HS-5 (cell line): ENCODE measurements around the gene LGALS4.
"Not testable (repeated sequence)": the region's sequence is repeated elsewhere in the genome, so short reads cannot be mapped to it uniquely, and the experiment has no call there.

Source experiments
- DNase-seq: peaks from one replicate; pipeline ENCODE4 v3.0.0-alpha.2; 2012; ENCODE audit warnings: low read depth

Gene LGALS4

DNA sequence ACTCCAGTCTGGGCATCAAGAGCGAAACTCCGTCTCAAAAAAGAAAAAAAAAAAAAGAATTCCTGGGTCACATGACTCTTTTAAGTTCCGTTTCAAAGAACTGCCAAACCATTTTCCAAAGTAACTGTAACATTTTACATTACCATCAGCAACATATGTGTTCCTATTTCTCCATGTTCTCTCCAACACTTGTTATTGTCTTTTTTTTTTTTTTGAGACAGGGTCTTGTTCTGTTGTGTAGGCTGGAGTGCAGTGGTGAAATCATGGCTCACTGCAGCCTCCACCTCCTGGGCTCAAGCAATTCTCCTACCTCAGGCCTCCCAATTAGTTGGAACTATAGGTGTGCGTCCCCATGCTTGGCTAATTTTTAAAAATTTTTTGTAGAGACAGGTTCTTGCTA, 17.2 kb downstream of the LGALS4 start:
- DNase-seq, result no peak

DNA sequence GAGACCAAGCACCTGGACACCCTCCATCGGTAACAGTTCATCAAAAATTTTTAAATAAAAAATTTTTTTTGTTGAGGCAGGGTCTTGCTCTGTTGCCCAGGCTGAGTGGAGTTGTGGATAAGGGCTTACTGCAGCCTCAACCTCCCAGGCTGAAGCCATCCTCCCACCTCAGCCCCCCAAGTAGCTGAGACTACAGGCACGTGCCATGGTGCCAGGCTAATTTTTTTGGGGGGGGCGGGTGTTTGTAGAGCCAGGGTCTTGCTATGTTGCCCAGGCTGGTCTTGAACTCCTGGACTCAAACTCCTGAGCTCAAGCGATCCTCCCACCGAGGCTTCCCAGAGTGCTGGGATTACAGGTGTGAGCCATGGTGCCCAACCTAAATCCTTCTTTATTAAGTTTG, 19.1 kb downstream of the LGALS4 start:
- DNase-seq, result no peak

DNA sequence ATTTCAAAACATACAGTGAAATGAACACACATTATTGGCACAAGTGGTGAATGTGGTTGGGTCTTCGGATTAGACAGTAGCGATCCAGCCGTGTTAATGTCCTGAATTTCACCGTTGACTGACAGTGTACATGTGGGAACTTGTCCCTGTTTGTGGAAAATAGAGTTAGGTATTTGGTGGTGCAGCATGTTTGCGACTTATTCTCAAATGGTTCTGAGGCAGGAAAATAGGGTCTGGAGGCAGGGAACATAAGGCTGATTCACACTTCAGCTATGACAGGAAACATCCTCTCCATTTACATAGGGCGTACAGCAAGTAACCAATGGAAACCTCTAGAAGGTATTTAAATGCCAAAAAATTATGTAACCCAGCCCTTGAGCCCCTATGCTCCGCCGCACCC, 19.6 kb downstream of the LGALS4 start:
- peak; percentile 25 for DNase-seq

DNA sequence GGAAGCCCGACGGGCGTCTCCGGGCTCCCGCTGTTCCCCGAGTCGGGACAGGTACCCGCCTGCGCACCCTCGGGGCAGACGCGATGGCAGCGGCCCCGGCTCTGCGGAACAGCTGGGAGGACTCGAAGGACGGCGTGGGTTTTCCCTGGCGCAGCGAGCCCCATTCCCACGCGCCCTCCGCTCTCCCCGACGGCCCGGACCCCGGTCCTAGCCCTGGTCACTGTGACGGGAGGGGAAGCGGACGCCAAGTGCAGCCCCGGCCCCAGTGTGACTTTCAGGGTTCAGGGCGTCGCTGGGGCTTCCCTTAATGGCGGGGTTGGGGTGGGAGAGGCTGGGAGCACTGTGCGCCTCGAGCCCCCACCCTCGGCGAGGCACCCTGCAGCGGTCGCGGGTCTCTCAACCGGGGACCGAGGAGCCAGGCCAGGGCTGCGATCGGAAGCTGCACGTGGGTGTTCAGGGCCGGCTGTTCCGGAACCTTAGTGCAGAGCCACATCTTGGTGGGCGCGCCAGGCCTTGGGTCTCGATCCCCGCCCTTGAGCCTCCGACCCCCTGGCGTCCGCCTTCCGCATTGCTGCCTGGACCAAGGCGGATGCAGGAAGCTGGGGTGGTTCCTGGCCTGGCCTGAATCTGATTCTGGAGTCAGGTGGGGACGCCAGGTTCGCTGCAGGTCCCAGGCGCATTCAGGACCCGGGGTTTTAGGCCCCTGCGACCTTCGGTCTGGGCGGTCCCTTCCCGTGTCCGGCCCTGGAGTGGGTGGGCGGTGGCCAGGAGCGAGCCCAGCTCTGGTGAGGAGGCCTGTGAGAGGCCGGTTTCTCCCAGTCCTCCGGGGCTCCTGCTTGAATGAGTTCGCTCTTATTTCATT, 20.3 kb downstream of the LGALS4 start:
- DNase-seq, result no peak

DNA sequence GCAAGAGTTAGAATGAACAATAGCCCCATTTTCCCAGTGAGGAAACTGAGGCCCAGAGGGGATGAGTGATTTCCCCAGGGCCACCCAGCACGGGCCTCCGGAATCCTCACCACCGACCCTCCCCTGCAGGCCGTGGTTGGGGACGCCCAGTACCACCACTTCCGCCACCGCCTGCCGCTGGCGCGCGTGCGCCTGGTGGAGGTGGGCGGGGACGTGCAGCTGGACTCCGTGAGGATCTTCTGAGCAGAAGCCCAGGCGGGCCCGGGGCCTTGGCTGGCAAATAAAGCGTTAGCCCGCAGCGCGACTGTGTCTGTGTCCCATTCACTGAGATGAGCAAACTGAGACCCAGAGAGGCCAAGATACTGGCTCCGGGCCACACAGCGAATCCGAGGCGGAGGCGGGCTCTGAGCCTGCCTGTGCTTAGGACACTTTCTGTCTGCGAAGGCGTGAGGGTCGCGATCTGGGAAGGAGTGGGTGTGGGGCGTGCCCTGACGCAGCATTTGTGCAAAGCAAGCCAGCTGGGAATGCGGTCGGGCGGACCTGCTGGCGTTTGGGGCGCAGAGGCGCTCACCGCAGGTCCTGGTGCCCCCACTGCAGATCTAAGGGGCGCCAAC, 21.2 kb downstream of the LGALS4 start:
- DNase-seq, result not testable (repeated sequence)

DNA sequence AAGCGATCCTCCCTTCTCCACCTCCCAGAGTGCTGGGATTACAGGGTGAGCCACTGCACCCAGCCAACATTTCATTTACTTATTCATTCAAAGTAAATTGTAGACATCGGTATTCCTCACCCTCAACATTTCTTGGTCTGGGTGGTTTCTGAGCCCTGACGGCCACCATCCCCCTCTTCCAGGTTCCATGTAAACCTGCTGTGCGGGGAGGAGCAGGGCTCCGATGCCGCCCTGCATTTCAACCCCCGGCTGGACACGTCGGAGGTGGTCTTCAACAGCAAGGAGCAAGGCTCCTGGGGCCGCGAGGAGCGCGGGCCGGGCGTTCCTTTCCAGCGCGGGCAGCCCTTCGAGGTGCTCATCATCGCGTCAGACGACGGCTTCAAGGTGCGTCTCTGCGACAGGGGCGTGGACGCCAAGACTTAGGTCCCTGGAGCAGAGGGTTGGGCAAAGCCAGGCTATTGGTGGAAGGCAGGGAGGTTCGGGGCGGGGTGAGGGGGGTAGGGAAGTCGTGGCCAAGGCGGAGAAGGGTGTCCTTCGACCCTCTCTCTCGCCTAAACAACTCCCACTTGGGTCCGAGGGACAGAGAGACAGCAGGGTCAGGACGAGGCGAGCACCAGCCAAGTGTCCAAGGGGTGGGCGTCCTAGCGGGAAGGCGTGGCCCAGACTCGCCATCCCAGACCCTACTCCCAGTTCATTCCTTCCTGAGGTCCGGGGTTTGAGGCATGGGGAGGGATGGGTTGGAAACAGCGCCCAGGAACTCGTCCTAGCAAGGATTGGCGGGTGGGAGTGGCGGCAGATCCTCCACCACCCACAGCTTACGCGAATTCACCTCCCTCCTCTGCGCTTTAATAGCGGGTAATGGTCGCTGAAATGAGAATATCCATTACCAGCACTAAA, 22.0 kb downstream of the LGALS4 start:
- not testable (repeated sequence) for DNase-seq

DNA sequence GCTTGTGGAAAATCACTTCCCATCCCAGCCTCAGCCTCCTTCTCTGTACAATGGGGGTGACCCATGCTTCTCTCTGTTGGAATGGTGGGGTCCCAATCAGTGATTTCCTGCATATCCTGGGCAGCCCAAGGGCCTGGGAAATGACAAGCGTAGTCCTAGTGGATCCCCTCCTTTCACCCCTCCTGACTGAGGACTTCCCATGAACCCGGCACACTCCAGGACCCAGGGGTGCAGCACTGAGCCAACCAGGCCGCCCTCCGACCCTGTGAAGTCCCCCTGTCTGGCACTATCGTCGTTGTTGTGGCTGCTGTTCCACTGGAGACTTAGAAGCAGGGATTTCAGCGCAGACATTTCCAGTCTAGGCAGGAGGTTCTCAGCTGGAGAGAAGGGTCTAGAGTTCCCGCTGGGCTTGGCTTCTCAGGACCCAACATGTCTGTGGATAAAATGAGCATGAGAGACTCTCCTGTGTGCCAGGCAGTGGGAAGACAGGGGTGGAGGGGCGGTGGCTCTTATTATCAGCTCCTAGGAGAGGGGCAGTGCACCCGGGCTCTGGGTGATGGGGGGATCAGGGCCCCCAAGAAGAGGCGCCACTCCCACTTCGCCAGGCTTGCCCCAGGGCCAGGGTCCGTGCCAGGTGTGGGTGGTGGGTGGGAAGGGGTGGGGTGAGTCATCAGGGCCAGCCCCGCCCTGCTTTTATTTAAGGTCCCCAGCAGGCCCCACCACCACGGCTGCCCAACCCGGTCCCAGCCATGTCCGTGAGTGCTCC, 24.1 kb downstream of the LGALS4 start, which contains the start of gene LGALS7B:
LGALS7B (plus strand) TSS at position 723 of the 766 bp plus-strand sequence; CDS start at position 750, 27 bp downstream.
- no peak for DNase-seq

DNA sequence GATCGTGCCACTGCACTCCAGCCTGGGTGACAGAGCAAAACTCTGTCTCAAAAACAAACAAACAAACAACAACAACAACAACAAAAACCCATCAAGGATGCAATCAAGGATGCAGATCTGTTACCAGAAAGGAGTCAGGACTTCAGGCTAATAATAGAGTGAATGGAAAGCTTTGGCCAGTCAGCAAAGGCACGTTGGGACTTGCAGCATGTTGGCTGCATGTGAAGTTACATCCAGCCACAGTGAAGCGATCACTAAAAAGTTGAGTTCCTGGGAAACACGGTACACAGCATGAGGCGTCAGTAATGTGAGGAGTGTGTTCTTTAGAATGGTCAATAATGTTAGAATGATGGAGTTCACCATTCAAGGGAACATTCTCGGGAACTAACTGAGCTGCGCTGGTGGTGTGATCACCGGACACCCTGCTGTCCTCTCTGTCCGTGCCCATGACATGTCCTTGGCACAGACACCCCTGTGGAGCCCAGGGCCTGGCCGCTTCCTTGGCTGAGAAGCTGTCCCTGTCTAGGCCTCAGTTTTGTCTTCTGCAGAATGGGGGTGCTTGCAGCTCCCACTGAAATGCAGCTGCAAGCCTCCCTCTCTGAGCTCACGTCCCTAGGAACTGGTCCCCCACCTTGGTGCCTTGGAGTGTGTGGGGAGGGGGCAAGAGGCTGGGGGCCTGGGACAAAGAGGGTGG, 26.0 kb downstream of the LGALS4 start:
- DNase-seq, result no peak

DNA sequence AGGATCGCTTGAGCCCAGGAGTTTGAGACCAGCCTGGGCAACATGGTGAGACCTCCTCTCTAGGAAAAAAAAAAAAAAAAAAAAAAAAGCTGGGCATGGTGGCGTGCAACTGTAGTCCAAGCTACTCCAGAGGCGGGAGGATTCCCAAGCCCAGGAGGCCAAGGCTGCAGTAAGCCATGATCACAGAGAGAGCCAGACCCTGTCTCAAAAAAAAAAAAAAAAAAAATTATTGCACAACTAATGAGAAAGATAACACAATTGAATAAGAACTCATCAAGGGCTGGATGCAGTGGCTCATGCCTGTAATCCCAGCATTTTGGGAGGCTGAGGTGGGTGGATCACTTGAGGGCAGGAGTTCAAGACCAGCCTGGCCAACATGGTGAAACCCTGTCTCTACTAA, 26.7 kb downstream of the LGALS4 start:
- not testable (repeated sequence) for DNase-seq

DNA sequence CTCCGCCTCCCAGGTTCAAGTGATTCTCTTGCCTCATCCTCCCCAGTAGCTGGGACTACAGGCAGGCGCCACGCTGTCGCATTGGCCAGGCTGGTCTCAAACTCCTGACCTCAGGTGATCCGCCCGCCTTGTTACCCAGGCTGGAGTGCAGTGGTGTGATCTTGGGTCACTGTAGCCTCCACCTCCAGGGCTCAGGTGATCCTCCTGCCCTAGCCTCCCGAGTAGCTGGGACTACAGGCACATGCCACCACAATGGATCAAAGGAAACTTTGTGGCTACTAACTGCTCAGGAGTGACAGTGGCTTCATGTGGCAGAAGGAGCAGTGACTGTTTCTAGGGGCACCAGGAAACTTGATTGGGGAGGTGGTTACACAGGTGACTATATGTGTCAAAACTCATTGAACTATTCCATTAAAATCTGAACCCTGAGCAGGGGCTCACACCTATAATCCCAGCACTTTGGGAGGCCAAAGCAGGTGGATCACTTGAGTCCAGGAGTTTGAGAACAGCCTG, 27.5 kb downstream of the LGALS4 start:
- DNase-seq, result no peak

DNA sequence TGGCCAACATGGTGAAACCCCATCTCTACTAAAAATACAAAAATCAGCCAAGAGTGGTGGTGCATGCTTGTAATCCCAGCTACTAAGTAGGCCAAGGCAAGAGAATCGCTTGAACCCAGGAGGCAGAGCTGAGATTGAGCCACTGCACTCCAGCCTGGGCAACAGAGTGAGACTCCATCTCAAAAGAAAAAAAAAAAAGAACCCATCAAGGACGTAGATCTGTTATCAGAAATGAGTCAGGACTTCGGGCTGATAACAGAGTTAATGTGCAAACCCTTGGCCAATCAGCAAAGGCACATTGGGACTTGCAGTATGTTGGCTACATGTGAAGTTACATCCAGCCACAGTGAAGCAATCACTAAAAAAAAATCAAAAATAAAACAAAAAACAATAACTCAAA, 28.5 kb downstream of the LGALS4 start:
- DNase-seq, result no peak

DNA sequence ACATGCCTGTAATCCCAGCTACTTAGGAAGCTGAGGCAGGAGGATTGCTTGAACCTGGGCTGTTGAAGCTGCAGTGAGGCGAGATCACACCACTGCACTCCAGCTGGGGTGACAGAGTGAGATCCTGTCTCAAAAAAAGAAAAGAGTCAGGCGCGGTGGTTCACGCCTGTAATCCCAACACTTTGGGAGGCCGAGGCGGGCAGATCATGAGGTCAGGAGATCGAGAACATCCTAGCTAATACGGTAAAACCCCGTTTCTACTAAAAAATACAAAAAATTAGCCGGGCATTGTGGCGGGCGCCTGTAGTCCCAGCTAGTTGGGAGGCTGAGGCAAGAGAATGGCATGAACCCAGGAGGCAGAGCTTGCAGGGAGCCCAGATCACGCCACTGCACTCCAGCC, 30.5 kb downstream of the LGALS4 start:
- not testable (repeated sequence) for DNase-seq

DNA sequence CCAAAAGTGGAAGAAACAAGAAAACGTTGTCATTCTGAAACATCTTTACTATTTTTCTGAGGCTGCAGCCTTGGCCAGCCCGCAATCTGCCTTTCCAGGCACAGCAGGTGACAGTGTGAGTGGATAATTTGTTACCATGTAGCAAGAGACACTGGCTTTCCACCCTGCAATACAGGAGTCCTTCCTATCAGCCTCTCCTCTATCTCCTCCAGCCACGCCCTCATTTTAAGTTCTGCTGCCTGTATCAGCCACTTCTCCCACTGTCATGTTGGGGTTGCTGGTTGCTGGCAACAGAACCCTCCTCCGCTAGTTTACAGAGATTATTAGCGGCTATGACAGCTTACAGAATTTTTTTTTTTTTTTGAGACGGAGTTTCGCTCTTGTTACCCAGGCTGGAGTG, 31.7 kb downstream of the LGALS4 start:
- DNase-seq, result no peak

DNA sequence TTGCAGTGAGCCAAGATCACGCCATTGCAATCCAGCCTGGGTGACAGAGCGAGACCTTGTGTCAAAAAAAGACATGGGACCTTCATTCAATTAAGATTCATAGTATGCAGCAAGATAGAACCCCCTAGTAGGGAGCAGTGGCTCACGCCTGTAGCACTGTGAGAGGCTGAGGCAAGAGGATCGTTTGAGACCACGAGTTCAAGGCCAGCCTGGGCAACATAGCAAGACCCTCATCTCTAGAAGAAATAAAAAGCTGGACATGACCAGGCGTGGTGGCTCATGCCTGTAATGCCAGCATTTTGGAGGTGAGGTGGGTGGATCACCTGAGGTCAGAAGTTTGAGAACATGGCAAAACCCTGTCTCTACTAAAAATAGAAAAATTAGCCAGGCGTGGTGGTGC, 32.3 kb downstream of the LGALS4 start:
- no peak for DNase-seq

DNA sequence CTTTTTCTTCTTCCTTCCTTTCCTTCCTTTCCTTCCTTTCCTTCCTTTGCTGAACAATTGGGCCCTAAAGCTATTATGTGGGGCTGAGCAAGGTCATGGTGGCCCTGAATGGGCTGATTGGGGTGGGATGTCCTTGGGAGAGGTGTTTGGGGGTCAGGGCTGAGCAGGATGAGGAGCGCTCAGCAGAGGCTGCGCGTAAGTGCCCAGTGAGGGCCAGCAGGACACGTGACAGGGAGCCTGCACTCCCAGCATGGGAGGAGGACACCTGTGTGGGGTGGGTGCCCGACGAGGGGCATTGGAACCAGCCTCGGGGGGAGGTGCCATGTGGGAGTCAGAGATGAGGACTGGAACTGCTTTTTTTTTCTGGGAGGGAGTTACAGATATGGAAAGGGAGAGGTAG, 34.0 kb downstream of the LGALS4 start:
- no peak for DNase-seq

DNA sequence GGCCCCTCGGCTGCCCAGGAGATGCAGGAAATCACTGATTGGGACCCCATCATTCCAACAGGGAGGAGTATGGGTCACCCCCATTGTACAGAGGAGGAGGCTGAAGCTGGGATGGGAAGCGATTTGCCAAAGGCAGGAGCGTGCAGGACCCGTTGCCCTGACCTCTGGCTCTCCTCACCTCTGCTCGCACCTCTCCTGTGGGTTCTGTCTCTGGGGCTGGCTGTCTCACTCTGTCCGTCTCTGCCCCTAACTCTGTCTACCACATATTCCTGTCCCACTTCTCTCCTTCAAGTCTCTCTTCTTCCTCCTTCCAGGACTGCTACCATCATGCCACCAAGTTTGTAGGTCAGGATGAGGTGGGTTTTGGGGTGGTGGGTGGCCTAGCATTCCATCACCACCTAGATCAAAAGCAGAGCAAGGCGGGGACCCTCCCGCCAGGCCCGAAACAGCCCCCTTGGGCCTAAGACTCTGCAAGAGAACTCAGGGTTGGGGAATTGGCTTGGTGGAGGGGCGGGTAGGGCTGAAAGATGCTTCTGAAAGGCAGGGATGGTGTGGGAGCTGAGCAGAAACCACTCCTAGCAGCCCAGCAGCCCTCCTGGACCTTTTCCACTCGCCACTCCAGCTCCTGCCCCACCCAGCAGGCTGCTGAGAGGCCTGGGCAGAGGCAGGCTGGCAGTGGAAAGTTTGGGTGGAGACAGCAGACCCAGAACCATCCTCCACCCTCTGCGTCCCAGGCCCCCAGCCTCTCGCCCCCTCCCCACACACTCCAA, 38.4 kb downstream of the LGALS4 start:
- no peak for DNase-seq

DNA sequence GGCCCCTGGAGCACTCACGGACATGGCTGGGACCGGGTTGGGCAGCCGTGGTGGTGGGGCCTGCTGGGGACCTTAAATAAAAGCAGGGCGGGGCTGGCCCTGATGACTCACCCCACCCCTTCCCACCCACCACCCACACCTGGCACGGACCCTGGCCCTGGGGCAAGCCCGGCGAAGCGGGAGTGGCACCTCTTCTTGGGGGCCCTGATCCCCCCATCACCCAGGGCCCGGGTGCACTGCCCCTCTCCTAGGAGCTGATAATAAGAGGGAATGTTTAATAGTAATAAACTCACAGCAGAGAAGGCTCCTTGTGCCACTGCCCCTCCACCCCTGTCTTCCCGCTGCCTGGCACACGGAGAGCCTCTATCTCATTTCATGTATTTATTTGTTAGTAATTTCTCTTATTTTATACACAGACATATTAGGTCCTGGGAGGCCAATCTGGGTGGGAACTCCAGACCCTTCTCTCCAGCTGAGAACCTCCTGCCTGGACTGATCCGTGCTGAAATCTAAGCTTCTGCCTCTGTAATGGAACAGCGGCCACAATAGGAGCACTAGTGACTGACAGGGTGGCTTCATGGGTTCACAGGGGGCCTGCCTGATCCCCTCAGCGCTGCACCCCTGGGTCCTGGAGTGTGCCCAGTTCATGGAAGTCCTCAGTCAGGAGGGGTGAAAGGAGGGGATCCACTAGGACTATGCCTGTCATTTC, 39.1 kb downstream of the LGALS4 start, which contains the start of gene LGALS7:
LGALS7 (minus strand) TSS at position 49 of the 709 bp plus-strand sequence; CDS start at position 24, 25 bp downstream.
- DNase-seq, result no peak

DNA sequence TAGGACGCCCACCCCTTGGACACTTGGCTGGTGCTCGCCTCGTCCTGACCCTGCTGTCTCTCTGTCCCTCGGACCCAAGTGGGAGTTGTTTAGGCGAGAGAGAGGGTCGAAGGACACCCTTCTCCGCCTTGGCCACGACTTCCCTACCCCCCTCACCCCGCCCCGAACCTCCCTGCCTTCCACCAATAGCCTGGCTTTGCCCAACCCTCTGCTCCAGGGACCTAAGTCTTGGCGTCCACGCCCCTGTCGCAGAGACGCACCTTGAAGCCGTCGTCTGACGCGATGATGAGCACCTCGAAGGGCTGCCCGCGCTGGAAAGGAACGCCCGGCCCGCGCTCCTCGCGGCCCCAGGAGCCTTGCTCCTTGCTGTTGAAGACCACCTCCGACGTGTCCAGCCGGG, 41.2 kb downstream of the LGALS4 start:
- not testable (repeated sequence) for DNase-seq

DNA sequence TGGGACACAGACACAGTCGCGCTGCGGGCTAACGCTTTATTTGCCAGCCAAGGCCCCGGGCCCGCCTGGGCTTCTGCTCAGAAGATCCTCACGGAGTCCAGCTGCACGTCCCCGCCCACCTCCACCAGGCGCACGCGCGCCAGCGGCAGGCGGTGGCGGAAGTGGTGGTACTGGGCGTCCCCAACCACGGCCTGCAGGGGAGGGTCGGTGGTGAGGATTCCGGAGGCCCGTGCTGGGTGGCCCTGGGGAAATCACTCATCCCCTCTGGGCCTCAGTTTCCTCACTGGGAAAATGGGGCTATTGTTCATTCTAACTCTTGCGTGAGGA, 41.8 kb downstream of the LGALS4 start:
- not testable (repeated sequence) for DNase-seq
